KBM-7 (cell line): ENCODE measurements around the gene NPAS3.

Source experiments
- DNase-seq: peaks from one replicate; pipeline ENCODE4 v3.0.0-alpha.2; 2015
- in situ Hi-C: fragments of 300-500 bp; cut with MboI; formaldehyde crosslinking; loops from 2 replicates; pipeline ENCODE4 v1.14.3; 2020; ENCODE audit warnings: low sequenced_read_pairs, low pct_unique_long_range_greater_than_20kb, mixed read lengths

The NPAS3 gene

GRCh38 chr14:33568935-33569579 lies 630.4 kb downstream of the NPAS3 start:
- in situ Hi-C loops: no loop called here
- no peak for DNase-seq

GRCh38 chr14:33569821-33570687 lies 631.4 kb downstream of the NPAS3 start:
- in situ Hi-C loops: no loop called here
- DNase-seq: no peak

GRCh38 chr14:33570694-33571310 lies 632.1 kb downstream of the NPAS3 start:
- in situ Hi-C loops: no loop called here
- no peak for DNase-seq

- in situ Hi-C loops: no loop called here
- DNase-seq: no peak
Measured at GRCh38 chr14:33573301-33573880, 634.7 kb downstream of the NPAS3 start.

GRCh38 chr14:33576014-33576413 lies 637.3 kb downstream of the NPAS3 start:
- no peak for DNase-seq
- in situ Hi-C loops: no loop called here

- DNase-seq: no peak
- in situ Hi-C loops: no loop called here
Measured at GRCh38 chr14:33578461-33579216, 640.0 kb downstream of the NPAS3 start.

GRCh38 chr14:33580231-33580749 lies 641.6 kb downstream of the NPAS3 start:
- in situ Hi-C loops: no loop called here
- DNase-seq: no peak

- DNase-seq: no peak
- in situ Hi-C loops: no loop called here
Measured at GRCh38 chr14:33580841-33581240, 642.2 kb downstream of the NPAS3 start.

- in situ Hi-C loops: no loop called here
- no peak for DNase-seq
Measured at GRCh38 chr14:33584697-33585096, 646.0 kb downstream of the NPAS3 start.

DNA sequence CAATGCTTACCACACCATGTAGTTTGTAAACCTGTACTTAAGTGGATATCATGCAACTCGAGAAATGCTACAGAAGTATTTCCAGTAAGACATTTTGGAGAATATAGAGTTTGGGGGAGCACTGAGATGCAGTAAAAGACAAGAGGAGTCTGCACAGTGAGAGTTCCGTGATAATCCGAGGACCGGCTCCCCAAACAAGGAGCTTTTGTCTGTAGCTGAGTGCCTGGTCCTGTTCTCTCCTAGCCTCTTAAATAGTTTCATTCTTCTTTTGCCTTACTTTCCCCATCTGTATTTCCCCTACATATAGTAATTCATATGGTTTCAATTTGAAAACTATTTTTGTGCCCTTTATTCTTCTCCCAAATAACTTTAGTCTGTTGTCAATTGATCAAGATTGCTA lies 648.1 kb downstream of the NPAS3 start:
- DNase-seq: no peak
- in situ Hi-C loops: no loop called here

DNA sequence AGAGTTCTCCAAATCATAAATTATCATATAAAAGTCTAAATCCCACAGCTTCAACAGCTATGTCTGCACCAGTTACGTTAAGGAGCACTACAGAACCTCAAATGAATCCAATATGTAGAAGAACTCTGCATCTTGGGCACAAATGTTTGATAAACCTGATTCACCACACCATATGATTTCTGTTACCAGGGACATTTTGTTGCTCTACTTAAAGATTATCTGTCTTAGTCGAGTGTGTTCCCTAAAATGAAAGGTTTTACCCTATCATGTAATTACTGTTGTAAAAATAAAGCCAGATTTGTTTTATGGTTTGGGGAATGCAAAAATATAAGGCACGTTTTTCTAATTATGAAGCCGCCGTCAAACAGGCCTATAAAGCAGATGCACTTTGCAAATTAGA lies 649.1 kb downstream of the NPAS3 start:
- no peak for DNase-seq
- in situ Hi-C loops: no loop called here

DNA sequence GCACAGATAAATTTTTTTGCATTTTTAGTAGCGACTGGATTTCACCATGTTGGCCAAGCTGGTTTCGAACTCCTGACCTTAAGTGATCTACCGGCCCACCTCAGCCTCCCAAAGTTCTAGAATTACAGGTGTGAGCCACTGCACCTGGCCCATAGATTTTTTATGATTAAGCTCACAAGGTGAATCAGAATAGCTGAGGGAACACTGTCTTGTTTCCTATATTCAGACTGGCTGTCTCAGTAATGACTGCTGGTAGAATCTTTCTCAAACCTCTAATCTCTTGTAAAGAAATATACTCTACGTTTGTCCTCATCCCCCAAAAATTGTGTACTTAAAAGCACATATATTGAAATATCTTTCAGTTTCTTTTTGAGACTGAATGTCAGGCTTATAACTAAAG lies 650.1 kb downstream of the NPAS3 start:
- in situ Hi-C loops: no loop called here
- DNase-seq: no peak

DNA sequence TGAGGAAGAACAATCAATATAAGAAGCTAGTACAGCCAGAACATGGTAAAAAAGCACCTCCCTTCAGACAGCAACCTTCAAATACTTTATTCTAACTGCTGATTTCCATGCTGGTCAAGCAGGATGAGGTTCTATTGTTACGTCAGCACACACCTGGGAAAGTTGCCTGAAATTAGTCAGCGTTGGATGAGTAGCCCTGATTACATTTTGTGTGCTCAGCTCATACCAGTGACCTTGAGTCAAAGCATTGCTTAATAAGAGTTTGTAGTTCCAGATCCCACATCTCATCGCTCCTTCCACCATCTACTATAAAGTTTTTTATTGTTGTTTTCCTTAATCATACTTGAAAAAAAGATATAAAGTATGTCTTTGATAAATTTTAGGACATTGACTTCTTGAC lies 650.7 kb downstream of the NPAS3 start:
- in situ Hi-C loops: no loop called here
- no peak for DNase-seq

DNA sequence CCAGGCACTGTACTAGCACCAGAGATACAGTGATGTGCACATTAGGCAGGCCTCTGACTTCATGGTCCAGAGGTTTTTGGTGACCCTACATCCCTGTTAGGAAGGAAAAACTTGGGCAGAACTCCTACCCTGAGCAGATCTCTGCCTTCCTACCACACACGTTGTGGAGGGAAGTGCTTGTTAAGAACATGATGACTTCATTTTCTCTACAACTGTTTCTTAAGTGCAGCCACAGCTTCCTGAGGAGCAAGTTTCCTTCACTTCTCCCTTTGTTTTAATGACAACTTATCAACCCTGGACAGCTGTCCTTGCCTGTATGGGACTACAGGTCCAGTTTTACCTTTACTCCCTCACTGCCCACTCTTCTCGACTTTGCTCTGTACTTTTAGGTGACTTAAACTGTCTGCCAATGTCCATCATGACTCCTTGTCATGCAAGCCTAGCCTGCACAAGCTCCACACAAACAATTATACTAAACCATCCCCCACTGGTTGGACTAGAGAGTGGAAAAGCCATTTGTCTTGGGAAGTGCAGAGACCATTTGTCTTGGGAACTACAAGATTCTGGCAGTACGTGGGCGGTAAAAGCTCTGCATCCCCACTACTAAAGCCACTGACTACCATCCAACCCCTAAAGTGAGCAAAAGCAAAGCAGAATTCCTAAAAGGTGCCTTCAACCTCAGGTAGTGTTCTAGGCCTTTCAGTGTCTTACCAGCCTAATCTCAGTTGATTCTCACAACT lies 652.4 kb downstream of the NPAS3 start:
- DNase-seq: no peak
- in situ Hi-C loops: no loop called here

DNA sequence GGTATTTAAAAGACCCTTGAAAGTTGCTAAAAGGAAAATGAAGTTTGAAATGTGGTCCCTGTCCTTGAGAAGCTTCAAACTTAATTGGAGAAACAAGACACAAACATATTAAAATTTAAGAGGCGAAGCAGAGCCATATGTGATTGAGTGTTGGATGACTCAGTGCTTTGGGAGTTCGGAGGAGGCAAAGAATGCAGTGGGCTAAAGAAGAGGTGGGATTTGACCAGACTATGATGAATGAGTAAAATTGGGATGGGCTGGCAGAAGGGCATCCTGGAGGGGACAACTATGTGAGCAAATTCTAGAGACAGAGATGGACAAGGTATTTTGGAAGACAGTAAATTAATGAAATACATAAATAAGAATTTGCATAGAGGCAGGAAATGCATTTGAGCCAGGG lies 653.6 kb downstream of the NPAS3 start:
- no peak for DNase-seq
- in situ Hi-C loops: no loop called here

DNA sequence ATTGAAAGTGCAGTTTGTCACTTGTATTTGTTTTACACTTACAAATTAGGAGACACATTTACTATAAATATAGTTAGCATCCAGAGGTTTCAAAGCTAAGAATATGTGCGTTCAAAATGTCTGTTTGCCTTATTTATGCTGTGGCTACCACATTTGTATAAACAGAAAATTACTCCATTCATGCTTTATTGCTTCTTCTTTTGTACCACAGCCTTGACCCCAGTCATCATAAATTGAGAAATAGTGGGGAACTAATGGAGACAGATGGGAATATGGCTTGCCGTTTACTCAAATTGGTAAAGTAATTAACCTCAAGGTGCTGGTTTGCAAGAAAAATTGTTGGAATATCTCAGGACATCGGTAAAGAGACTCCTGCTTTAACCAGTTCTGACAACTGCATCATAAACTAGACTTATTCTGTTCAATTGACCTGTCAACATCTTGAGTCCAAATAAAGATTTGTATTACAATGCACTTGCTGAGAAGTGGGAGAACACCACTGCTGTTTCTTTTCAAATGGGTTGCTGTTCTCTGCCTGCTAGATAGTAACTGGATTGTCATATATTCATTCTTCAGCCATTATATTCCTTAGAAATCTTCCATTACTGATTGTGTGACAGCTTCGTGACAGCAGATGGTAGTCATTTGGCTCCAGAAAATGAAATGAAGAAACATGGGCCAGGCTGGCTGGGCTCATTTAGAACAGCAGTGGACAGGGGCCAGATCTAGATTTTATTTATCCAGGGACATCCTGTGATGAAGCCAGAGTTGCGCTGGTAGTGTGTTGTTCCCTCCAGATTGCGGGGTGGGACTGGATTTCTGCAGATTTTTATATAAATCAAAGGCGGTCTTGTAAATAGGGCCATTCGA lies 657.8 kb downstream of the NPAS3 start:
- no peak for DNase-seq
- in situ Hi-C loops: no loop called here

DNA sequence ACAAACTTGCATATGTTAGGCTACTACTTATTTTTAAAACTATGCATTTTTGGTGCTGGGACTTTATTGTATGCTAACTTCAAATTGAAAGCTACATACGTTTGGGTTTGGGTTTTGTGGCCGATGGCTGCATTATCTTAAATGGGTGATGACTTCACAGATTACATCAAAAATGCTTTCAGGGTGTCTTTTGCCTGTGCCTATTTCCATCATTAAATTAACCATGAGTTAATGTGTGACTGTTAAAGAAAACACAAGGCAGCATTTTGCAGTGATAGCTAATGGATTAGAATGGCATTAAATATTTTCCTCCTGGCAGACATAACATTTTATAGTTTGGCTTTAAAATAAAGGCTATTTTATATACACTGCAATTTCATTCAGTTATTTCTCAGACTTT lies 659.9 kb downstream of the NPAS3 start:
- in situ Hi-C loops: no loop called here
- no peak for DNase-seq

DNA sequence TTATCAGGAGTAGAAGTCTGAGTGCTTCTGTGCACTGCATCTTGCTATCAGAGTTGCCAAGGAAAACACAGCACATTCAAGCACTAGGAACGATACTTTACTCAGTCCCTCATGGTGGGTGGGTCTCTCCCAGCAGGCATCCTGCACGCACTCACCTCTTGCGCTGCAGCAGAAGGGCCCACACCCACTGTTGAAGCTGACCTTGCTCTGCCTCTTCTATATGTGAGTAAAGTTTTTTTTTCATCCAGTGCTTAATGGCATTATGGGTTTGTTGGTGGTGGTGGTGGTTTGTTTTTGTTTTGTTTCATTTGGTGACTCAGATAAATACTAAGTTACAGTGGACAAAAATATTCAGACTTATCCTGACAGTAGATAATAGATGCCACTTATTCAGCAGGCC lies 663.7 kb downstream of the NPAS3 start:
- in situ Hi-C loops: no loop called here
- no peak for DNase-seq
